Frontal cortex (tissue), 4 donors: Measurements from ENCODE around the gene RARB. TPM values are rescaled to one million over a fixed set of nuclear protein-coding genes. Genes with fewer than 3 reads are reported as not detected.

Source experiments
- DNase-seq, 2 donors: peaks; one replicate each; pipeline ENCODE4 v3.0.0; 2012; ENCODE audit warnings: low spot score in 2 of 2
- FAIRE-seq: peaks from 2 replicates; lab custom pipeline; 2012; peaks lifted over from hg19 to GRCh38; lab: Jason Lieb, UNC
- small RNA-seq: library from RNA; depleted of rRNA; stranded (forward); fragments of <200 nt; gene quantifications from one replicate; pipeline ENCODE3, GENCODE V24; 2014
- total RNA-seq: library from RNA; depleted of rRNA; stranded (reverse); fragments of >200 nt; gene quantifications from one replicate; pipeline ENCODE4 v1.2.3, GENCODE V29; 2014
- donor health status: control.
- donor health status: control.
- donor health status: control.

RARB gene
- total RNA-seq, 1 donor from 2014 or later, result 28.5 TPM

GRCh38 chr3:25633919-25634318 is 205.9 kb downstream of the RARB start:
- DNase-seq (no peak), FAIRE-seq (no peak)

- FAIRE-seq, result no peak
- DNase-seq, result no peak
Observed at GRCh38 chr3:25635038-25635437, 207.0 kb downstream of the RARB start.

Small RNAs within 50 kb of the gene (small RNA-seq; reads per million reads assigned to genes)
- gene RF01161, result not detected
- gene RF02271, result not detected

Other genes starting within 250 kb of the RARB start
- 423 TPM for gene TOP2B, start 236.6 kb downstream of the RARB start, total RNA-seq